Measurements from ENCODE around the gene PTPN20.

Gene PTPN20

GRCh38 chr10:47039562-47039913 is 128.3 kb downstream of the PTPN20 start:
- TF ChIP-seq POLR2AphosphoS5 (IDR thresholded peaks at IDR 0.05; ENCODE audit: low read depth, low read length) (no peak), TAF1 (IDR thresholded peaks at IDR 0.05; ENCODE audit: low read depth, low read length) (no peak), POU2F2 (IDR thresholded peaks at IDR 0.05; ENCODE audit: low read depth, low read length) (no peak), SPI1 (IDR thresholded peaks at IDR 0.05; ENCODE audit: low read depth, low read length) (no peak), PAX5 (IDR thresholded peaks at IDR 0.05; ENCODE audit: insufficient read depth, low read length, severe bottlenecking) (no peak)
- FAIRE-seq = no peak
- DNase-seq (ENCODE audit: insufficient read length, low spot score) = no peak

- FAIRE-seq (no peak), DNase-seq (ENCODE audit: insufficient read length, low spot score) (no peak)
- no peak for TF ChIP-seq SPI1 (IDR thresholded peaks at IDR 0.05; ENCODE audit: low read depth, low read length)
- TF ChIP-seq POLR2AphosphoS5 (IDR thresholded peaks at IDR 0.05; ENCODE audit: low read depth, low read length) = no peak
- no peak for TF ChIP-seq TAF1 (IDR thresholded peaks at IDR 0.05; ENCODE audit: low read depth, low read length)
- TF ChIP-seq PAX5 (IDR thresholded peaks at IDR 0.05; ENCODE audit: insufficient read depth, low read length, severe bottlenecking) = no peak
- no peak for TF ChIP-seq POU2F2 (IDR thresholded peaks at IDR 0.05; ENCODE audit: low read depth, low read length)
- TF ChIP-seq POLR2A (IDR thresholded peaks at IDR 0.05; ENCODE audit: low read depth, low read length) = no peak
These were observed 128.8 kb downstream of the PTPN20 start for GRCh38 chr10:47040041-47040491.

DNA sequence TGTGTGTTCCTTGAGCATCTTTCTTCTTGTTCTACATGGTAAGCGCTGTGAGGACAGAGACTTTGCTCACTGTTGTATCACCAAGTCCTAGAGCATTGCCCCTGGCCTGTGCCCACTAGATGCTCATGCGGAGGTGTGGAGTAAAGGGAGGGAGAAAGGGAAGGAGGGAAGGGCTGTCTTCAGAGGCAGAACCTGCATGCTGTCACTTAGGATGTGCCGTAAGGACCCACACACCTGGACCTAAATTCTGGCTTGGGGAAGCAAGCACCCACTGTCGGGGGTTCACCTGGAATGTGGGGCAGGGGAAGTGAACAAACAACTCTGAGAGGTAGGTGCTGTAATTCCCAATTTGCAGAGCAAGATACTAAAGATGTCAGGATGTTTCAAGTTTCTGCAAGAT is 129.5 kb downstream of the PTPN20 start:
- no peak for TF ChIP-seq TAF1 (IDR thresholded peaks at IDR 0.05; ENCODE audit: low read depth, low read length)
- no peak for TF ChIP-seq POU2F2 (IDR thresholded peaks at IDR 0.05; ENCODE audit: low read depth, low read length)
- no peak for TF ChIP-seq SPI1 (IDR thresholded peaks at IDR 0.05; ENCODE audit: low read depth, low read length)
- no peak for TF ChIP-seq PAX5 (IDR thresholded peaks at IDR 0.05; ENCODE audit: insufficient read depth, low read length, severe bottlenecking)
- TF ChIP-seq POLR2AphosphoS5 (IDR thresholded peaks at IDR 0.05; ENCODE audit: low read depth, low read length) = no peak
- TF ChIP-seq POLR2A (IDR thresholded peaks at IDR 0.05; ENCODE audit: low read depth, low read length) = no peak
- DNase-seq (ENCODE audit: insufficient read length, low spot score) = no peak
- FAIRE-seq = no peak

GRCh38 chr10:47041396-47042198 is 130.4 kb downstream of the PTPN20 start:
- no peak for TF ChIP-seq SPI1 (IDR thresholded peaks at IDR 0.05; ENCODE audit: low read depth, low read length)
- no peak for TF ChIP-seq POLR2AphosphoS5 (IDR thresholded peaks at IDR 0.05; ENCODE audit: low read depth, low read length)
- no peak for TF ChIP-seq POU2F2 (IDR thresholded peaks at IDR 0.05; ENCODE audit: low read depth, low read length)
- no peak for TF ChIP-seq TAF1 (IDR thresholded peaks at IDR 0.05; ENCODE audit: low read depth, low read length)
- no peak for TF ChIP-seq PAX5 (IDR thresholded peaks at IDR 0.05; ENCODE audit: insufficient read depth, low read length, severe bottlenecking)
- no peak for TF ChIP-seq POLR2A (IDR thresholded peaks at IDR 0.05; ENCODE audit: low read depth, low read length)

GRCh38 chr10:47042199-47042473 is 130.9 kb downstream of the PTPN20 start:
- no peak for TF ChIP-seq POU2F2 (IDR thresholded peaks at IDR 0.05; ENCODE audit: low read depth, low read length)
- no peak for TF ChIP-seq POLR2A (IDR thresholded peaks at IDR 0.05; ENCODE audit: low read depth, low read length)
- TF ChIP-seq SPI1 (IDR thresholded peaks at IDR 0.05; ENCODE audit: low read depth, low read length) = no peak
- TF ChIP-seq POLR2AphosphoS5 (IDR thresholded peaks at IDR 0.05; ENCODE audit: low read depth, low read length) = no peak
- no peak for TF ChIP-seq TAF1 (IDR thresholded peaks at IDR 0.05; ENCODE audit: low read depth, low read length)
- no peak for TF ChIP-seq PAX5 (IDR thresholded peaks at IDR 0.05; ENCODE audit: insufficient read depth, low read length, severe bottlenecking)
- DNase-seq (ENCODE audit: insufficient read length, low spot score) (no peak), FAIRE-seq (no peak)

More at GRCh38 chr10:47041396-47042198, 130.4 kb downstream of the PTPN20 start:
- FAIRE-seq = no peak
- DNase-seq (ENCODE audit: insufficient read length, low spot score) = no peak

- FAIRE-seq (no peak), DNase-seq (ENCODE audit: insufficient read length, low spot score) (no peak)
- TF ChIP-seq POLR2A (IDR thresholded peaks at IDR 0.05; ENCODE audit: low read depth, low read length) = no peak
- TF ChIP-seq PAX5 (IDR thresholded peaks at IDR 0.05; ENCODE audit: insufficient read depth, low read length, severe bottlenecking) = no peak
- no peak for TF ChIP-seq POU2F2 (IDR thresholded peaks at IDR 0.05; ENCODE audit: low read depth, low read length)
- no peak for TF ChIP-seq SPI1 (IDR thresholded peaks at IDR 0.05; ENCODE audit: low read depth, low read length)
- no peak for TF ChIP-seq POLR2AphosphoS5 (IDR thresholded peaks at IDR 0.05; ENCODE audit: low read depth, low read length)
- no peak for TF ChIP-seq TAF1 (IDR thresholded peaks at IDR 0.05; ENCODE audit: low read depth, low read length)
These were observed 131.8 kb downstream of the PTPN20 start for GRCh38 chr10:47042780-47043750.

DNA sequence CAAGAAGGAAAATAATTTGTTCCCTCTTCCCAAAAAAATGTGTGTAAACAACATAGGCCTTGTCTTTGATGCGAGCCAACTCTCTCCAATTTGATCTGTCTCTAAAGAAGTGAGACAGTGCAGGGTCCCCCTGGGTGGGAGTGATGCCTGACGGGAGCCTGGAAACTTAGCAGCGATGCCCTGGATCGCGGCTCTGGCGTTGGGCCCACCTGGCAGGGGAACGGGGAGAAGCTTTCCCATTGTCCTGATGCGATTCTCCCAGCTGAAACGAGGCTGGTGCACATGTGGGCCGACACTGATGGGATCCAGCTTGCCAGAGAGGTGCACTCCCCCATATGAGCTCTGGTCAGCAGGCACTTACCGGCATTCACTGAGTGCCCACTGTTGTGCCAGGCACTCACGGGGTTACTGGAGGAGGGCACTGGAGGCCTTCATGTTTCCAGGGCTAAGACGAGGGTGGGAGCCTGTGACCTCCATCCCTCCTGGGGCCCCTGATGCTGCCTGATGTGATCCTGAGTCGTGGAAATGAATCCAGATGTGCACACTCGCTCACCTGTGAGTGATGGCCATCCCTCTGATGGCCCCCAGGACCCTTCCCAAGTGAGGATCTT is 132.8 kb downstream of the PTPN20 start:
- no peak for FAIRE-seq

DNA sequence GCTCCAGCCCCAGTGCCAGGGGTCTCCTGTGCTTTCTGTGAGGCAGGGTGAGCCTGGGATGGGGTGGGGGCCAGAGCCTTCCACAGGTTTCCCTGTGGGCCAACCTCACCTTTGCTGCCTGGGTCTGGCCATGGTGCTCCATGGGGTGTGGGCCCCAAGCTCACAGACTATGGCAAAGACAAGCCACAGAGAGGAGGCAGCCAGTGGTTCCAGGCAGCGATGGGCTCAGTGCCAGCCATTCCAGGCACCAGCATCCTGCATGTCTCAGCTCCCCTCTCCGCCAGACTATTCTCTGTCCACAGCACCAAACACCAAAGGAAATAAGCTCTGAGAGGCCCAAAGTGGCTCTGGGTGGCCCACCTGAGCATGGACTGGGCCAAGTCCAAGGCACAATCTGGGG is 133.5 kb downstream of the PTPN20 start:
- no peak for TF ChIP-seq SPI1 (IDR thresholded peaks at IDR 0.05; ENCODE audit: low read depth, low read length)
- TF ChIP-seq POLR2A (IDR thresholded peaks at IDR 0.05; ENCODE audit: low read depth, low read length) = no peak
- TF ChIP-seq POLR2AphosphoS5 (IDR thresholded peaks at IDR 0.05; ENCODE audit: low read depth, low read length) = no peak
- TF ChIP-seq TAF1 (IDR thresholded peaks at IDR 0.05; ENCODE audit: low read depth, low read length) = no peak
- no peak for TF ChIP-seq PAX5 (IDR thresholded peaks at IDR 0.05; ENCODE audit: insufficient read depth, low read length, severe bottlenecking)
- TF ChIP-seq POU2F2 (IDR thresholded peaks at IDR 0.05; ENCODE audit: low read depth, low read length) = no peak
- DNase-seq (ENCODE audit: insufficient read length, low spot score) = no peak
- FAIRE-seq = no peak

More for the DNA sequence above, 132.8 kb downstream of the PTPN20 start:
- TF ChIP-seq POLR2A (IDR thresholded peaks at IDR 0.05; ENCODE audit: low read depth, low read length) = no peak
- no peak for TF ChIP-seq TAF1 (IDR thresholded peaks at IDR 0.05; ENCODE audit: low read depth, low read length)
- TF ChIP-seq POU2F2 (IDR thresholded peaks at IDR 0.05; ENCODE audit: low read depth, low read length) = no peak
- TF ChIP-seq POLR2AphosphoS5 (IDR thresholded peaks at IDR 0.05; ENCODE audit: low read depth, low read length) = no peak
- no peak for TF ChIP-seq PAX5 (IDR thresholded peaks at IDR 0.05; ENCODE audit: insufficient read depth, low read length, severe bottlenecking)
- no peak for TF ChIP-seq SPI1 (IDR thresholded peaks at IDR 0.05; ENCODE audit: low read depth, low read length)
- DNase-seq (ENCODE audit: insufficient read length, low spot score) = no peak

Measured in GM12891 (cell line).